GM23248 (cell line): ENCODE results near the gene FASTKD2.

Source experiments
- EZH2 ChIP-seq: fragments of 200-600 bp; sonication (generic); IDR thresholded peaks from 2 replicates; pipeline ENCODE4 v1.6.1; 2018; ENCODE audit warnings: antibody characterized with exemption, mild to moderate bottlenecking; ENCODE audit not compliant: insufficient read depth, poor library complexity, severe bottlenecking
- EZH2phosphoT487 ChIP-seq: fragments of 200-600 bp; sonication (generic); IDR thresholded peaks from 2 replicates; pipeline ENCODE4 v1.6.1; 2018; ENCODE audit warnings: antibody characterized with exemption, moderate library complexity, mild to moderate bottlenecking, low read depth; ENCODE audit not compliant: insufficient read depth

DNA sequence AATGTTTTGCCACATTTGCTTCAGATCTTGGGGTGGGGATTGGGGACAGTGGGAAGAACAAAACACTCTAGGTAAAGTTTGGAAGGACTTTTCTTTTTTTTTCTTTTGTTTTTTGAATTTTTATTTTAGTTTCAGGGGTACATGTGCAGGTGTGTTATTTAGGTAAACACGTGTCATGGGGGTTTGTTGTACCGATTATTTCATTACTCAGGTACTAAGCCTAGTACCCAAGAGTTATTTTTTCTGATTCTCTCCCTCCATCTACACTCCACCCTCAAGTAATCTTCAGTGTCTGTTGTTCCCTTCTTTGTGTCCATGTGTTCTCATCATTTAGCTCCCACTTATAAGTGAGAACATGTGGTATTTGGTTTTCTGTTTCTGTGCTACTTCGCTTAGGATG is 73.3 kb downstream of the FASTKD2 start:
- TF ChIP-seq EZH2 = no peak
- TF ChIP-seq EZH2phosphoT487 = no peak
